ENCODE data around the gene ASCL2. TPM values are rescaled to one million over a fixed set of nuclear protein-coding genes. Genes with fewer than 3 reads are reported as not detected.

Gene ASCL2
- total and polyA plus RNA-seq, 2 donors from 2014 or later: 1.2 to 5.0 TPM

- no peaks in the 10 kb centered on the region for H3K9me3 ChIP-seq (ENCODE audit: control insufficient read depth in 2 of 3, insufficient read depth in 1 of 3, low read length in 3 of 3)
- intact Hi-C loops (cut with DNase I): no loop called here
Measured at GRCh38 chr11:2314136-2314524, 43.7 kb upstream of the ASCL2 start.

GRCh38 chr11:2313051-2313951 lies 42.9 kb upstream of the ASCL2 start:
- Histone ChIP-seq H3K9ac (ENCODE audit: low read length in 3 of 3) (no peak overlapping the region), H3K9me3 (ENCODE audit: control insufficient read depth in 2 of 3, insufficient read depth in 1 of 3, low read length in 3 of 3) (no peaks in the 10 kb centered on the region), H3K36me3 (ENCODE audit: control insufficient read depth in 2 of 3, insufficient read depth in 3 of 3, low read length in 3 of 3) (no peaks in the 10 kb centered on the region), H3K27me3 (ENCODE audit: control insufficient read depth, insufficient read depth, low read length) (no peaks in the 10 kb centered on the region), H3K4me3 (ENCODE audit: low read length in 3 of 3) (no peak overlapping the region), H3K27ac (ENCODE audit: low read depth in 2 of 2, low read length in 2 of 2) (no peak overlapping the region), H3K4me1 (ENCODE audit: control insufficient read depth in 2 of 3, insufficient read depth in 2 of 3, low read depth in 1 of 3, low read length in 3 of 3) (peaks cover 0 to 5% (median 3%) of the 10 kb centered on the region in 3 donors)
- DNase-seq: peak in 1 of 5 donors; percentile 69
- TF ChIP-seq CTCF (IDR thresholded peaks at IDR 0.05; ENCODE audit: borderline replicate concordance, extremely low read depth, insufficient read depth): no peak
- no peak for FAIRE-seq
- intact Hi-C loops (cut with DNase I): no loop called here

More at GRCh38 chr11:2314136-2314524, 43.7 kb upstream of the ASCL2 start:
- peak in 1 of 5 donors; percentile 73 for DNase-seq
- no peak overlapping the region for H3K9ac ChIP-seq (ENCODE audit: low read length in 3 of 3)
- peak overlapping the region; percentile 73 to 80 for H3K27ac ChIP-seq (ENCODE audit: low read depth in 2 of 2, low read length in 2 of 2)
- H3K27me3 ChIP-seq (ENCODE audit: control insufficient read depth, insufficient read depth, low read length): no peaks in the 10 kb centered on the region
- no peak for FAIRE-seq
- TF ChIP-seq CTCF (IDR thresholded peaks at IDR 0.05; ENCODE audit: borderline replicate concordance, extremely low read depth, insufficient read depth): no peak
- peaks cover 0 to 5% (median 3%) of the 10 kb centered on the region in 3 donors for H3K4me1 ChIP-seq (ENCODE audit: control insufficient read depth in 2 of 3, insufficient read depth in 2 of 3, low read depth in 1 of 3, low read length in 3 of 3)
- no peaks in the 10 kb centered on the region for H3K36me3 ChIP-seq (ENCODE audit: control insufficient read depth in 2 of 3, insufficient read depth in 3 of 3, low read length in 3 of 3)
- H3K4me3 ChIP-seq (ENCODE audit: low read length in 3 of 3): no peak overlapping the region

- H3K9me3 ChIP-seq (ENCODE audit: control insufficient read depth in 2 of 3, insufficient read depth in 1 of 3, low read length in 3 of 3): no peaks in the 10 kb centered on the region
- intact Hi-C loops (cut with DNase I): no loop called here
- H3K36me3 ChIP-seq (ENCODE audit: control insufficient read depth in 2 of 3, insufficient read depth in 3 of 3, low read length in 3 of 3): no peaks in the 10 kb centered on the region
- H3K27ac ChIP-seq (ENCODE audit: low read depth in 2 of 2, low read length in 2 of 2): no peak overlapping the region
- no peaks in the 10 kb centered on the region for H3K27me3 ChIP-seq (ENCODE audit: control insufficient read depth, insufficient read depth, low read length)
- H3K4me1 ChIP-seq (ENCODE audit: control insufficient read depth in 2 of 3, insufficient read depth in 2 of 3, low read depth in 1 of 3, low read length in 3 of 3): peaks cover 0 to 5% (median 4%) of the 10 kb centered on the region in 3 donors
- H3K9ac ChIP-seq (ENCODE audit: low read length in 3 of 3): no peak overlapping the region
- FAIRE-seq (no peak), DNase-seq (peak in 1 of 5 donors; percentile 88)
- no peak overlapping the region for H3K4me3 ChIP-seq (ENCODE audit: low read length in 3 of 3)
- no peak for TF ChIP-seq CTCF (IDR thresholded peaks at IDR 0.05; ENCODE audit: borderline replicate concordance, extremely low read depth, insufficient read depth)
Measured at GRCh38 chr11:2312232-2313042, 42.0 kb upstream of the ASCL2 start.
